Hepatocyte (in vitro differentiated cells): ENCODE data around the gene DAAM2. TPM values are rescaled to one million over a fixed set of nuclear protein-coding genes. Genes with fewer than 3 reads are reported as not detected.
A peak's percentile ranks its signal among the peaks of the same experiment; 100 is the strongest.

Source experiments
- DNase-seq: peaks from one replicate; pipeline ENCODE4 v3.0.0-alpha.2; 2016; ENCODE audit warnings: low spot score
- H2AFZ ChIP-seq: fragments of 200-600 bp; sonication (generic); 2 replicates; pipeline ENCODE4 v1.6.0; 2016; ENCODE audit warnings: antibody characterized with exemption, mild to moderate bottlenecking
- H3K27ac ChIP-seq: fragments of 200-600 bp; sonication (generic); 2 replicates; pipeline ENCODE4 v1.5.1; 2016; ENCODE audit warnings: mild to moderate bottlenecking
- H3K27me3 ChIP-seq: fragments of 200-600 bp; sonication (generic); 2 replicates; pipeline ENCODE4 v1.6.1; 2016
- H3K36me3 ChIP-seq: fragments of 200-600 bp; sonication (generic); replicated peaks from 2 replicates; pipeline ENCODE4 v1.5.1; 2016; ENCODE audit warnings: low read depth; ENCODE audit not compliant: insufficient read depth
- H3K4me1 ChIP-seq: fragments of 200-600 bp; sonication (generic); 2 replicates; pipeline ENCODE4 v1.5.1; 2016; ENCODE audit warnings: mild to moderate bottlenecking, moderate library complexity; ENCODE audit not compliant: insufficient read depth
- H3K4me2 ChIP-seq: fragments of 200-600 bp; sonication (generic); 2 replicates; pipeline ENCODE4 v1.6.0; 2016
- H3K4me3 ChIP-seq: fragments of 200-600 bp; sonication (generic); 2 replicates; pipeline ENCODE4 v1.5.1; 2016; ENCODE audit warnings: mild to moderate bottlenecking
- H3K79me2 ChIP-seq: fragments of 200-600 bp; sonication (generic); 2 replicates; pipeline ENCODE4 v1.6.0; 2017; ENCODE audit warnings: mild to moderate bottlenecking
- H3K9me2 ChIP-seq: fragments of 200-600 bp; sonication (generic); replicated peaks from 2 replicates; pipeline ENCODE4 v1.6.0; 2017; ENCODE audit warnings: mild to moderate bottlenecking; ENCODE audit not compliant: insufficient read depth
- H3K9me3 ChIP-seq: fragments of 200-600 bp; sonication (generic); 2 replicates; pipeline ENCODE4 v1.5.1; 2016; ENCODE audit warnings: low read depth, mild to moderate bottlenecking
- H4K20me1 ChIP-seq: fragments of 200-600 bp; sonication (generic); 2 replicates; pipeline ENCODE4 v1.6.0; 2016; ENCODE audit warnings: mild to moderate bottlenecking; ENCODE audit not compliant: insufficient read depth, poor library complexity, severe bottlenecking
- CTCF ChIP-seq: fragments of 200-600 bp; sonication (generic); IDR thresholded peaks from 2 replicates; pipeline ENCODE4 v1.5.1; 2016; ENCODE audit warnings: antibody characterized with exemption, mild to moderate bottlenecking; ENCODE audit not compliant: poor library complexity
- EZH2 ChIP-seq: fragments of 200-600 bp; sonication (generic); IDR thresholded peaks from 2 replicates; pipeline ENCODE4 v1.6.1; 2016; ENCODE audit warnings: antibody characterized with exemption, mild to moderate bottlenecking, borderline replicate concordance
- EZH2phosphoT487 ChIP-seq: fragments of 200-600 bp; sonication (generic); IDR thresholded peaks from one replicate; pipeline ENCODE4 v1.6.1; 2018; ENCODE audit warnings: antibody characterized with exemption, mild to moderate bottlenecking, low read depth, moderate library complexity; ENCODE audit not compliant: unreplicated experiment, severe bottlenecking
- WGBS: methylation state at CpG from one replicate; pipeline ENCODE4 v1.1.6; 2016; ENCODE audit warnings: low lambda C conversion rate; ENCODE audit errors: missing lambda C conversion rate; 5-methylcytosine and 5-hydroxymethylcytosine counted together
- polyA plus RNA-seq: library from polyadenylated mRNA; unstranded; fragments of >200 nt; fragmentation: Nextera tagmentation; extraction: Ambion mirVana; gene quantifications from 2 replicates; pipeline ENCODE4 v1.2.1, GENCODE V29; 2016
- total RNA-seq: library from RNA; depleted of rRNA; stranded (reverse); fragments of >200 nt; gene quantifications from 2 replicates; pipeline ENCODE4 v1.2.3, GENCODE V29; 2014

Gene DAAM2
- total and polyA plus RNA-seq, 2 experiments from 2014 or later, result 11.7 to 15.1 TPM

DNA sequence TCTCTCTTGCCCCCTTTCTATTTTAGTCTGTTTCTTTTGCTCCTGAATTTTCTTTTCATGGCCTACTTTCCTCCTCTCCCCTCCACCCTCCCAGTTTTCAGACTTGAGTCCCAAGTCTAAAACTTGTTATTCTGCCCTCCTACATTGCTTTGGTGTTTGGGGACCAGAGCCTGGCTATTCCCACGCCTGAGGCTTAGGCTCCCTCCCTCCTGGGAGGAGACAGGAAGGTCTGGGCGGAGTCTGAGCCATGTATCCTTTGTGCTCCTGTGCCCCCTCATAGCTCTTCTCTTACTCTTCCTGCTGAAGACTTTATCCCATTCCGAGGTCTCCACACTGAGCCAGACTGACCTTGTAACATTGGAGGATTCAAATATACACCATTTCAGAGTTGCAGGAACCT lies 69.5 kb downstream of the DAAM2 start:
- Histone ChIP-seq H3K9me2 (no peaks in the 10 kb centered on the region), H3K36me3 (no peaks in the 10 kb centered on the region), H3K27me3 (no peaks in the 10 kb centered on the region), H4K20me1 (no peaks in the 10 kb centered on the region), H3K4me1 (no peaks in the 10 kb centered on the region), H3K27ac (no peak overlapping the region), H2AFZ (no peak overlapping the region), H3K9me3 (no peaks in the 10 kb centered on the region), H3K4me3 (no peak overlapping the region), H3K4me2 (no peak overlapping the region), H3K79me2 (no peaks in the 10 kb centered on the region)
- TF ChIP-seq EZH2 (no peak), EZH2phosphoT487 (no peak), CTCF (no peak)
- DNase-seq, result no peak
- WGBS, result 77% methylated on average over 3 of the region's 3 CpGs

GRCh38 chr6:39865011-39865888 lies 73.1 kb downstream of the DAAM2 start:
- 68% methylated on average over 15 of the region's 15 CpGs for WGBS
- no peak overlapping the region for H3K27ac ChIP-seq
- no peaks in the 10 kb centered on the region for H3K79me2 ChIP-seq
- no peak overlapping the region for H2AFZ ChIP-seq
- H3K27me3 ChIP-seq, result no peaks in the 10 kb centered on the region
- peak; percentile 77 for DNase-seq
- no peak overlapping the region for H3K4me2 ChIP-seq
- TF ChIP-seq EZH2phosphoT487 (no peak), CTCF (peak; percentile 57), EZH2 (no peak)
- no peaks in the 10 kb centered on the region for H3K4me1 ChIP-seq
- H3K9me2 ChIP-seq, result no peaks in the 10 kb centered on the region
- no peaks in the 10 kb centered on the region for H4K20me1 ChIP-seq
- no peak overlapping the region for H3K4me3 ChIP-seq
- no peaks in the 10 kb centered on the region for H3K9me3 ChIP-seq
- H3K36me3 ChIP-seq, result no peaks in the 10 kb centered on the region

- WGBS, result 70% methylated on average over 6 of the region's 6 CpGs
- Histone ChIP-seq H3K27me3 (no peaks in the 10 kb centered on the region), H3K36me3 (no peaks in the 10 kb centered on the region)
Measured at GRCh38 chr6:39867592-39867991, 75.4 kb downstream of the DAAM2 start.

More at GRCh38 chr6:39867592-39867991, 75.4 kb downstream of the DAAM2 start:
- Histone ChIP-seq H3K4me1 (no peaks in the 10 kb centered on the region), H3K4me2 (no peak overlapping the region), H3K9me2 (no peaks in the 10 kb centered on the region), H3K9me3 (no peaks in the 10 kb centered on the region), H3K4me3 (no peak overlapping the region), H3K79me2 (no peaks in the 10 kb centered on the region), H4K20me1 (no peaks in the 10 kb centered on the region), H3K27ac (no peak overlapping the region), H2AFZ (no peak overlapping the region)
- TF ChIP-seq CTCF, result no peak
- no peak for TF ChIP-seq EZH2
- TF ChIP-seq EZH2phosphoT487, result no peak
- DNase-seq, result no peak
